ENCODE results near the gene KREMEN1.

KREMEN1 gene

DNA sequence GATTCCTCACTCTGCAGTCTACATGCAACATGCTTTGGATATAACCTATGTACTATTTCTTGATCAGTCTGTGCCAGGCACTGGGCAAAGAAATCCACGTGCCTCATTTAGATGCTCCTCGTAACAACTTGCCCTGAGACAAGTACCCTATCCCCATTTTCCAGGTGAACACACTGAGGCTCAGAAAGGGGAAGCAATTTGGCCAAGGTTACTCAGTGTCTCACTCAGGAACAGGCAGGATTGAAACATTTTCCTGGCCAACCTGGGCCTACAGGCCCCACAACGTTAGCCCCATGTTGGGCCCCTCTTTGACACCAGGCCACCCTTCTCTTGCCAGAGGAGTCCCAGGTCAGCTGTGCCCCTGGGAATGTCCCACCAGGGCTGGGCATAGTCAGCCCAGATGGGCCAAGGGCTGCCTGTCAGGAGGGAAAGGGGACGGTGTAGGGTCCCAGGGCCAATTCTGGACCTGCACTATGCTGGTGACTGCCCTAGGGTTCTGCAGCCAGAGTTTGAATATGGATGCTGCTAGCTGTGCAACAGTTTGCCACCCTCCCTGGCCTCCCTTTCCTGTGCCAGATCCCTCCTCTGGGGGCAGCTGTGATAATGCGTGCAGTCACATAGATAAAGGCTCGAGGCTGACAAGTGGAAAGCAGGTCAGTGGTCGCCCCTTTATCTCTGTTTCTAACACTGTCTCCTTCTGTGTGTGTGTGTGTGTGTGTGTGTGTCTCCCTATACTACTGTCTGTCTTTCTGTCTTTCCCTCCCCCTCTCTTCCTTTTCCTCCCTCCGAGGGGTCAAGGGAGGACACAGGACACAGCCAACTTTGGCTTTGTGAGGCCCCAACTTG, 122.5 kb downstream of the KREMEN1 start:
- DNase-seq, result no peak

DNA sequence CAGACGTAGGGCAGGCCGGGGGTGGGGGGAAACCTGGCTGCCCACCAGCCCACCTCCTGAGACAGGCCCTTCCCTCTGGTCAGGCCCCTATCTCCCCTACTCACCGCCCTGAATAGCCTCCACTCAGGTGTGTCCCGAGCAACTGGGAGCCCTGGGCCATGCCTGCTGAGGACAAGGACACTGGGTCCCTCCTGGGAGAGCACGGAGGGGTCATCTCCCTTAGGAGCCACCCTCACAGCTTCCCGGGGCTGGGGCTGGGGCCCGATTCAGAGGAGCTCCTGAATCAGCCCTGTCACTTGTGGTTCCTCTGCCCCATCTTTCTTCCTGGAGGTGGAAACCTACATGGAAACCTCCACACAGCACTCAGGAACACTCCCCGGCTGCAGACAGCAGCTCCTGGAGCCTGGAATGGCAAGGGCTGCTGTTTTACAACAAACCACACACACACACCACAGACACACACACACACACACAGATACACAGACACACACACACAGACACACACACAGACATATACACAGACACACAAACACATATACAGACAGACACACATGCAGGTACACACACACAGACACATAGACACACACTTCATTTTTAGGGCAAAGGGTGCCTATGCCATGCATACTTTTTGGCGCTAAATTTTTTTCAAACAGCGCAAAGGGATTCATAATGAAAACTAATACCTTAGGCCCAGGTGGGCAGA, 123.3 kb downstream of the KREMEN1 start:
- no peak for DNase-seq

DNA sequence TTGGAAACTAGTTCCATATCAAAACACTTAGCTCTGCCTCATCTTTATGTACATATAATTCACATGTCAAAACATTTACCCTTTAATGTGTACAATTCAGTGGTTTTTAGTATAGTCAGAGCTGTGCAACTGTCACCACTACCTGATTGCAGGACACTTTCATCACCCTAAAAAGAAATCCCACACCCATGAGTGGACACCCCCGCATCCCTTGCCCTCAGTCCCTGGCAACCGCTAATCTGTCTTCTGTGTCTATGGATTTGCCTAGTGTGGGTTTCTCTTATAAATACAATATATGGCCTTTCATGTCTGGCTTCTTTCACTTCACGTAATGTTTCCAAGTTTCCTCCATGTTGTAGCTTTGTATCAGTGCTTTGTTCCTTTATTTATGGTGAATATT, 124.3 kb downstream of the KREMEN1 start:
- DNase-seq, result no peak

DNA sequence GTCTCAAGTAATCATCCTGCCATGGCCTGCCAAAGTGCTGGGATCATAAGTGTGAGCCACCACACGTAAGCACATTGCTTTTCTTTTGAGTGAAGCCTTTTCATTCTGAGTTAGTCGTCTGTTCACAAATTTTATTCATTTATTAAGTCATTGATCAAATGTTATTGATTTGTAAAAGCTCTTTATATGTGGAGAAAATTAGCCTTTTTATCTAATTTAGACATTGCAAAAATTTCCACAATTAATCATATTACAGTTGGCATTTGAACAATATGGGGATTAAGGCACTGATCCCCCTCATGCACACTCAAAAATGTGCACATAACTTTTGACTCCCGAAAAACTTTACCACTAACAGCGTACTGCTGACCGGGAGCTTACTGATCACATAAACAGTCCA, 125.4 kb downstream of the KREMEN1 start:
- no peak for DNase-seq

DNA sequence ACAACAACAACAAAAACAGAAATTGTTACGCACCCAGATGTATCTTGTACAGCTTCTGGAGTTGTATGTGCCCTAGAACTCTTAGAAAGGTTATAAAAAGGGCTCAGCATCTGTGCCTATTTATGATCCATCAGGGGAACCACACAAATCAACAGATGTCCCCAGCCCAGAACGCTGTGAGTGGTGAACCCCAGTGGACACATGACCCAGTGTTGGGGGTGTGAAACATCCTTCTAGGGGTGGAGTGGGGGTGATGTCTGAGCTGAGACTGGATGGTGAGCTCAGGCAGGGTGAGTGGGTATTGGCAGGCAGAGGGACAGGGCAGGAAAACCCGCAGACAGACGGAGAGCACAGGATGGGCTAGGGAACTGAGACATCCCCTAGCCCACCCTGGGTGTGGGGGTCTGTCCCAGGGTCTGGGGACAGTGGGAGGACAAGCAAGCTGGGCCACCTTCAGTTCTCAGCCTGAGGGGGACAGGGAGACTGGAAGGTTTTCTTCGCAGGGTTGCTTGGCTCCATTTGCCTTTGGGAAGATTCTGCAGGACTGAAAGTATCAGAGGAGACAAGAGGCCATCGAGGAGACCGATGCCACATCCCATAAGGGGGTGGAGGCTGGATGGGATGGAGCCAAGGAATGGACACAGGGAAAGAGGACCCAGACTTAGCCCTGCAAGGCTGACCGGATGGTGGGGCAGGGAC, 127.0 kb downstream of the KREMEN1 start:
- no peak for DNase-seq

DNA sequence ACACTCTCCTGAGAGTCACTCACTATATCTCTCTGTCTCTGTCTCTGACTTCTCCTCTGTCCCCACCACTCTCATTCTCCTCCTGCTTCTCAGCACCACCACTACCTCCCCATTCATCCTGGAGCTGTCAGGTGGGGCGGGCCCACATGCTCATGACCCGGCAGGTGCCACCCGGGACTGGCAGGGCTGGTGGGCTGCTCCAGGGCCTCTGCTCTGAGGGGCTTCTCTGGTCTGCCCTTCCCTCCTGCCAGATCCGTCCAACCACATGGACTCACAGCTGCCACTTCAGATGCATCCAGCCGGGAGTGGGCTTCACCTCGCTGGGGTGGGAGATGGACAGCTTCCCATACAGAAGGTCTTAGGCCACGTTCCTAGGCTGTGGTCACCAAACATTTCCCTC, 128.1 kb downstream of the KREMEN1 start:
- DNase-seq, result no peak

DNA sequence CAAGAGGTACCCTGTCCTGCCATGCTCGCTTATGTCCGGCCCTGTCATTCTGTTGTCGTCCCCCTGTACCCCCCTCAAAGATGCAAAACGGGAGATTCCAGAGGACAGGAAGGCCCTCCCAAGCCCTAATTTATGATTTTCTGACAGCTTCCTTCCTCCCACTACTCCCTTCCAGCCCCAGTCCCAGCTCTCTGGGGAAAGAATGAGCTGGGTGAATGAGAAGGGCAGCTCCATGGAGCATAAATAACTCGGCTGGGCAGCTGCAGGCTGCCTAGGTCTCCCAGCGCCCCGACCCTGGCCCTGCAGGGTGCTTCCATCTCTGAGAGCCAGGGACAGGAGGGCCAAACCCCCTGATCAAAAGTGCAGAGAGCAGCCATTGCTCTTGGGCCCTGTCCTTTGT, 128.9 kb downstream of the KREMEN1 start:
- DNase-seq, result no peak

DNA sequence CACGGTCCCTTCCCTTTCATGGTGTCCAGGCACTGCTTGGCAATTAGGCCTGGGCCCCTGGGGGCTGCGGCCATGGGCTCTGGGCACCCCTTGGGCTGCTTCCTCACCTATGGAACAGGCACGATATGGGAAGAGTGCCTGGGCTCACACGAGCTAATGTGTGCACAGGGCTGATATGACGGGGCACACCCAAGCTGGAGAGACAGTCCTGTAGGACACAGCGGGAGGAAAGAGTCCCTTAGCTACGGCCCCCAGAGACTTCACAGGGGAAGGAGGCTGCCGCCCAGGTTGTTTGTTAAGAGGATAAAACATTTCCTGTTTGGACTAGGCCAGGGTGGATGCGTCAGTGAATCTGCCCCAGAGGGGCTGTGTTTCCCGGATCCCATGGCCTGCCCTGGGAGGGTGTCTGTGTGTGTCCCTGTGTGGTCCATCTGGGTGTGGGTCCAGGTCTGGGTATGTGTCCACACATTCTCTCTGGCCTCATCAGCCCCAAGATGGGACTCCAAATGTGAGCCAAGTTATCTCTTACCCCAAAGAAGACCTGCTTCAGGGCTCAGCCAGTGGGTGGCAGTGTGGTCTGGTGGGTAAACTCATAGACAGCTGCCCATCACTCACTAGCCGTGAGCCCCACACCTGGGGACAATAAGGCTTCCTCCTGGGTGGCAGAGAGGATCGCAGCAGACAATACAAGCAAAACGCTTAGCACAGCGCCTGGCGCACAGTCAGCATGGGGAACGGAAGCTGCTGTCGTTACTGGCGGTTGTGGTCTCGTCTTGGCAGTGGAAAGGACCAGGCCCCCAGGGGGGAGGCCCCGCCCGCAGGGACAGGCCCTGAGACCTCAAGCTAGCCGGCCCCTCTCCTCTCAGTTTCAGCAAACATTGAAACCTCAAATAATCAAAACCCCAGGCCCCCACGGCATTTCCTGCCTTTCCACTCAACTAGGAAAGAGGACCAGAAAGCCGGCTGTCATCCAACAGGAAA, 129.7 kb downstream of the KREMEN1 start:
- DNase-seq, result peak; percentile 30

DNA sequence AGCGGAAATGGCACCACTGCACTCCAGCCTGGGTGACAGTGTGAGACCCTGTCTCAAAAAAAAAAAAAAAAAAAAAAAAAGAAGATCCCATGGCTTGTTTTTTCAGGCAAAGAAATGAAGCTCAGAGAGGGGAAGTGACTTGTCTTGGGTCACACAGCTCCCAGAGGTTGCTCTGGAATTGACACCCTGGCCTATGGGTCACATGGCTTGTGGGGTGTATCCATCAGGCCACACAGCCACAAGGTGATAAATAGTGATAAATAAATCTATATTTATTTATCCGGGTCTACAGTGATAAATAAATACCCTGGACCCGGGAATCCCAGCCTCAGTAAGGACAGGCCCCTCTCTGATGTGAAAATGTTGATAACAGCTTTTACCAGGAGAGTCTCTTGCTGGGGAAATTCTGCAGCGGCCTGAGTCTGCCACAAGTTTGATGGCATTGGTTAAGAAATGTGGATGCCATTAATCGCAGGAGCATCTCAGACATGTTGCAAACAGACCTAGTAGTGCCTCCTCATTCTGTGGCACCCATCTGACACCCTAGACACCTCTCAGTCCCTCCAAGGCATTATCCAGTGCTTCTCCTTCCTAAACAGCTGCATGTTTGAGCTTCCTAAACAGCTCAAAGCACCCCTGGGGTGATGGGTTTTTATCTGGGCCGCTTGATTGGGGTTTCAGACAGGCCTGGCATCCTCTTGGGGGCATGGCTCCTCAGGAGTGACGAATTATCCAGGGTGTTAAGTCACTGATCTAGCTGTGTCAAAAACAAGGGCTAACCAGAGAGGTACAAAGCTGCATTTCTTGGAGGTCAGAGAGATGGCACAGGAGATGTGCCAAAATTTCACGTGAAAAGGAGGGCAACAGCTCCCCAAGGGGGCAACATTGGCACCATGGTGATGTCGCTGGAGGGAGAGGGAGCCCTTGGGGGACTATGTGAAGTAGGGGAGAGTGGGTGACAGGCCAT, 130.9 kb downstream of the KREMEN1 start:
- DNase-seq, result no peak

DNA sequence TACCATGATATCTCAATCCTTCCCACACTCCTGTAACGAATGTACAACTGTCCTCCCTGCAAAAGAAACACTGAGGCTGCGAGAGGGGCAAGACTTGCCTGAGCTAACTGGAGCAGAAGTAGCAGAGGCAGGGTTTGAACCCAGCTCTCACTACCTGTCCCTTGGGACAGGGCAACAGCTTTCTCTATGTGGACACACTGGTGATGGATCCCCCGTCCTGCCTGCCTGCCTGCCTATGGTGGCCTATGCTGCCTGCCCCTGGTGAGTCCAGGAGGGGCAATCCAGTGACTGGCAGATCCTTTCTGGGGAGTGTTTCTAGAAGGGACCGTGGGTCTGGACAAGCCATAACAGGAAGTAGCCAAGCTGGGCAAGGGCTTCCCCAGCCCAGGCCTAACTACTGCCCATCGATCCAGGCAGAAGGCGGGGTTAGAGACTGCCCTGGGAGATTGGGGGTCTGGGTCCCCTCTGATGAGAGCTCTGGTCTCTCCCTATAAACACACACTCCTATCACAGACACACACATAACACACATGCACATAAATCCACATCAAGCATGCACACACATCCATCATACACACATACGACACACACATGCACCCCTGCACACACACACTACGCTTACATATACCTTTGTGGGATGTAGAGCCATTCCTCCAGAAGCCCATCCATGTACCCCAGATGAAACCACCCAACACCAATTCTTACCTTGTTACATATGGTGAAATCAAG, 131.8 kb downstream of the KREMEN1 start:
- DNase-seq, result no peak

DNA sequence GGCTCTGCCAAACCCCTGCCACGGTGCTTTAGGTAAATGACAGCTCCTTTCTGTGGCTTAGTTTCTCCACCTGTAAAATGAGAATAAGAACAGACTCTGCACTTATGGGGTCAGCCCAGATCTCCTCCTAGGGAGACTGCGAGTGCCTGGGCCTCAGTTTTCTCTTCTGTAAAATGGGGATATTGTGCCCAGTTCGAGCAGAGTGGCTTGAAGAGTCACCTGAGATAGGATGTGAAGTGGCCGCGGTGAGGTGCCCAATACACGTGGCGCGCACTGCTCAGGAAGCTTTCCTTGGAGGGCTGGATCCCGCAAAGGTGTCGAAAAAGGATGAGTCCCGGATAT, 132.4 kb downstream of the KREMEN1 start:
- no peak for DNase-seq

DNA sequence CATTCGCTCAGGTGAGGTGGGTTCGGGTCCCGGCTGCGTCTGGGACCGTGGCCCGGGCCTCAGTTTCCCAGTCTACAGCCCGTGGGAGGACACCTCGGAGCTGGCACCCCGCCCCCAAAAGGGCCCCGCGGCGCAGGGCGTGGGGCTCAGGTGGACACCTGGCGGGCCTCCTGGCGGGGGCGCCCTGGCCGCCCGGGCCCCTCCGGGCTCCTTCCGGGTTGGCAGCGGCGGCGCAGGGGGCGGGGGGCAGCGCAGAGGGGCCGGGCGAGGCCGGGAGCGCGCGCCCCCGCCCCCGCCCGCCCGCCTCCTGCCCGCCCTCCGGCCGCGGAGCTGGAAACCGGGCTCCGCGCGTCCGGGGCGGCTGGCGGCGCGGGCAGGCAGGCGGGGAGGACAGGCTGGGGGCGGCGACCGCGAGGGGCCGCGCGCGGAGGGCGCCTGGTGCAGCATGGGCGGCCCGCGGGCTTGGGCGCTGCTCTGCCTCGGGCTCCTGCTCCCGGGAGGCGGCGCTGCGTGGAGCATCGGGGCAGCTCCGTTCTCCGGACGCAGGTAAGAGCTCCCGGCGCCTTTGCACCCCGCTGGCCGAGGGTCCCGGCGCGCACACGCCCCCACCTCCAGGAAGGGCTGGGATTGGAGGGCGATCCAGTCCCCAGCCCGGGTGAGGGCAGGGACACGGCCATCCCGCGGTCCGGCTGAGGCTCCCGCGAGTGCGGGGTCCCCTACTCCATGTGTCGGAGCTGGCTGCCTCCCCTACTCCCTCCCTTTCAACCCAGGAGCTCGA, 132.9 kb downstream of the KREMEN1 start, which contains the start of gene EMID1:
Gene EMID1, plus strand, starts transcription at position 303 of the 778 bp plus-strand sequence. Its CDS starts 143 bp downstream, at position 446.
- peak; percentile 22 for DNase-seq

DNA sequence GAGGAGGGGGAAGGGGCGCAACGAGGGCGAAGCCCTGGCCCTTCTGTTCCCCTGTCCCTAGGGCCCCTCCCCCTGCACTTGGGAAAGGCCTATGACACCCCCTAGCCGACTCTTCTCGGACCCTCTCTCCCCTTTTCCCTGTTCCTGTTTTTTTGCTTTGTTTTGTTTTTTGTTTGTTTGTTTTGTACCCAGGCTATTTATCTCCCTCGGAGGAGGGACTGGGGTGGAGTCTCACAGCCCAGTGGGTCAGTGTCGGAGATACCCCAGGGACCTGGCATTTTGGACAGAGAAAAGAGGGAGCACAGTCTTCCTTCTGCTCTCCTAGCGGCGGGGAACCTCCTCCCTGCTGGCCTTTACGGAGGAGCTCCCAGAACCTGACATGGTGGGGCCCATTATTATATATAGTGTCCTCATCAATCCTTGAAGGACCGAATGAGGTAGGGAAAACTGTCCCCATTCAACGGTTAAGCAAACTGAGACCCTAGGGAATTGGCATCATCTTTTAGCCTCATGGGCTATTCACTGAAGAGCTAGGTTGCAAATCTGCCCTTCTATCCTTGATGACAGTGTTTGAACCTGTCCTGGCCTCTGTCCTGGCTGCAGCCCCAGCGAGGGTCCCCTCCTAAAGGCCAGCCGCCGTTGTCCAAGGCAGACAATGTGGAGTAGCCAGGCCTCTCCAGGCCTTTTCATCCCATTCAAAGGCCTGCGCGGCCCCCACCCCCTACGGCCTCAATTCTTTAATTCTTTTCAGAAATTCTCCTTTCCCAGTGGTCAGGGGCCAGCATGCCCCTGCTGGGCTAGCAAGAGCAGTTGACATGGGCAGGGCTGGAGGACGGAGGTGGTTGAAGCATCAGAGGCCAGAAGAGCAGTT, 133.8 kb downstream of the KREMEN1 start:
- DNase-seq, result no peak

DNA sequence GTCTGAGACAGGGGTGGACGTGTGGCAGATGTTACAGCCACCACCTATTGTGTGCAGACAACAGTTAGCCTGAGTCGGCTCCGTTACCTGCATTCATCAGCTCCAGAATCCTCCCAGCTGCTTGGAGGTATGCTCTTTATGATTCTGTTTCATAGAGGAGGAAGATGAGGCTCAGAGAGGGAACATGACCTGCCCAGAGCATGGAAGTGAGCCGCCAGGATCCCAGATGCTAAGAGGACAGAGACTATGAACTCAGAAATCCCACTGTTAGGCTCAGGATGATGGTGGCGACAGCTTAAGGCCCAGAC, 134.4 kb downstream of the KREMEN1 start:
- DNase-seq, result no peak

DNA sequence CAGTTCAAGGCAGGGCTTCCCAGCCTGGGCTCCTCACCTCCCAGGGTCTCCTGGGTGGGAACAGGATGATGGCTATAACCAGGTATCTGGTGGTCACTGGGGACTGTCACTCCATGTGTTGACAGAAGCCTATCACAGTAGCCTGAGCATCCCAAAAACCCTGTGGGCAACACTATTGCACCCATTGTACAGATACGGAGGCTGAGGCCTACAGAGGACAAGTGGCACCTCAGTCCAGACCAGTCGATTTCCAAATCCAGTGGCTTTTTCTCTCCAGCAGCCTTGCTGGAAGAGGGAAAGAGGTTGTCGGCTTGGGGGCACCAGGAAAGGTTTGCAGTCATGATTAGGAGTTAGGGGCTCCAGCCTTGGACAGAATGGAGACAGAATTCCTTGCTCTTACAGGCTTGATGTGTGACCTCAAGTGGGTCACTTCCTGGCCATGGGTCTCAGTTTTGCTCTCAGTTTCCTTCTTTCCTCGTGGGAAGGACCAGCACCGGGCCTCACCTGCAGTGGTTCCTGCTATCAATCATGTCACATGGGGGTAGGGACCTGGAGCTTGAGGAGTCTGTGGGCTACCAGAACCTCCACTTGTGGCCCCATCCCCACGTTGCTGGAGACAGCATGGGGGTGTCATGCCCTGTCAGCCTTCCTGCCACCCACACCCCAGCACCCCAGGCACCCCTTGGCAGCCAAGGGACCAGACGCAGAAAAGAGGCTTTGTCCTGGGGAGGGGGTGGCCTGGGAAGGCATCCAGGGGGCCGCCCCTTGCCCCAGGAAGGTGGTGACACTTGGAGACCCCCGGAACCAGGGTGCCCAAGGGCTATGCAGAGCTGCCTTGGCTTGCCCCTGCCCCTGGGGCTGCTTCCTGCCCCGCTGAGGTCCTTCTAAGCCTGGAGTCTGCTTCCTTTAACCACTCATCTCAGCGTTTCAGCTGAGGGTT, 135.0 kb downstream of the KREMEN1 start:
- no peak for DNase-seq

DNA sequence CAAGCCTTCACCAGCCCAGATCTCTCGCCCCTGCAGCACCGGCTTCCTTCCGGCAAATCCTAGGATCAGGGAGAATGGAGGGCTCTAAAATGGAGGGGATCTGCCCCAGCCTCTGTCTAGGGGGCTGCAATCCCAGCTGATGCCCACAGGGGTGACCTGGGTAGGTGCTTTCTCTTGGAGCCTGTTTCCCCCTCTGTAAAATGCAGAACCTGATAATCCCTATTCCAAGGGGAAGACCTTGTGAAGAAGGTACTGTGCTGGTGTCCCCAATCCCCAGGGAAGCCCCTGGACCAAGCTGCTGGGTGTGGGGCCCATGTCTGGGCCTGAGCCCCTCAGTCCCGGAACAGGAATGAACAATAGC, 135.6 kb downstream of the KREMEN1 start:
- DNase-seq, result no peak

DNA sequence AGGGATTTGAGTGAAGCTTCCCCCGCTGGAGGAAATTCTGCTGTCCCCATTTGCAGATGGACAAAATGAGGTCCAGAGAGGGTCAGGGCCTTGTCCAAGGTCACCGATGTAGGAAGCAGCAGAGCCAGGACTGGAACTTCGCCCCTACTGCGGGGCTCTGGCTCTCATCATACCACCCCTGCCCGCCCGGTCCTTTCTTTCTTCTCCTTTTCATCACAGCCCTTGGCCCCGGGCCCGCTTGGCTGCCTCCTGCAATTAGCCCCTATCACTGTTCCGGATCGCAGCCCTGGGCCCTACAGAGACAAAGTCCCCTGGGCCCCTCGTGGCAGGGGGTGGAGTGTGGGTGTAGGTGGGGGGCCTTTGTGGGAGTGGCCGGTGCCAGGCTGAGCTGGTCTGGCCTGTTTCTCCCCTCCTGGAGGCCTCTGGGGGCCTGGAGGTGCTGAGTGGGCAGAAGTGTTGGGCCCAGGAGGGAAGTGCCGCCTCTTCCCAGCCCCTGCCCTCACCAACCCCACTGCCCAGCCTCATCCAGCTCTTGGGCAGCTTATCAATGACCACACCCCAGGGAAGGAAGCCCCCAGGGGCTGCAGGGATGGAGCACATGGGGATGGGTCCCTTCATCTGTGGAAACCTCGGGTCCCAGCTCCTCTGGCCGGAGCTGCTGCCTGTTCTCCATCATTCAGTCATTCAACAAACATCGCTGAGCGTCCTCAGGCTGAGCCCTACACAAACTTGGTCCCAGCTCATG, 136.2 kb downstream of the KREMEN1 start:
- DNase-seq, result no peak

Measured in stimulated activated CD4-positive, alpha-beta T cell treated with anti-CD3 and anti-CD28 coated beads, Interleukin-4, amount 100 ng/mL, for 1 hour (primary cell).